GM19240 (cell line): ENCODE measurements around the gene KANK4.
"Not testable (repeated sequence)": the region's sequence is repeated elsewhere in the genome, so short reads cannot be mapped to it uniquely, and the experiment has no call there.

Experiments used
- DNase-seq: peaks from one replicate; pipeline ENCODE4 v3.0.0; 2011; ENCODE audit warnings: low spot score; ENCODE audit not compliant: insufficient read length

The KANK4 gene

GRCh38 chr1:62271948-62272728 is 47.1 kb downstream of the KANK4 start:
- peak; percentile 32 for DNase-seq

- DNase-seq = no peak
These were observed 48.1 kb downstream of the KANK4 start for GRCh38 chr1:62271134-62271533.

GRCh38 chr1:62269851-62270495 is 49.3 kb downstream of the KANK4 start:
- no peak for DNase-seq

- DNase-seq = no peak
These were observed 49.8 kb downstream of the KANK4 start for GRCh38 chr1:62269439-62269838.

- DNase-seq = no peak
These were observed 50.9 kb downstream of the KANK4 start for GRCh38 chr1:62268315-62268714.

- no peak for DNase-seq
These were observed 53.0 kb downstream of the KANK4 start for GRCh38 chr1:62265956-62266935.

GRCh38 chr1:62263814-62264353 is 55.4 kb downstream of the KANK4 start:
- DNase-seq = no peak

GRCh38 chr1:62263006-62263813 is 56.0 kb downstream of the KANK4 start:
- no peak for DNase-seq

GRCh38 chr1:62260688-62261087 is 58.5 kb downstream of the KANK4 start:
- no peak for DNase-seq

GRCh38 chr1:62259551-62259950 is 59.7 kb downstream of the KANK4 start:
- no peak for DNase-seq

- DNase-seq = no peak
These were observed 69.0 kb downstream of the KANK4 start for GRCh38 chr1:62250126-62250726.

GRCh38 chr1:62247391-62248168 is 71.7 kb downstream of the KANK4 start:
- no peak for DNase-seq

GRCh38 chr1:62245201-62245600 is 74.0 kb downstream of the KANK4 start:
- no peak for DNase-seq

GRCh38 chr1:62244380-62244779 is 74.9 kb downstream of the KANK4 start:
- not testable (repeated sequence) for DNase-seq

GRCh38 chr1:62241371-62242131 is 77.7 kb downstream of the KANK4 start:
- no peak for DNase-seq

- no peak for DNase-seq
These were observed 78.4 kb downstream of the KANK4 start for GRCh38 chr1:62240651-62241370.

- DNase-seq = not testable (repeated sequence)
These were observed 79.4 kb downstream of the KANK4 start for GRCh38 chr1:62239652-62240403.
